ENCODE data around the gene IL4R. TPM values are rescaled to one million over a fixed set of nuclear protein-coding genes. Genes with fewer than 3 reads are reported as not detected.
A peak's percentile ranks its signal among the peaks of the same experiment; 100 is the strongest.

IL4R gene
- total RNA-seq, 1 experiment from 2014 or later, result 75.1 TPM

DNA sequence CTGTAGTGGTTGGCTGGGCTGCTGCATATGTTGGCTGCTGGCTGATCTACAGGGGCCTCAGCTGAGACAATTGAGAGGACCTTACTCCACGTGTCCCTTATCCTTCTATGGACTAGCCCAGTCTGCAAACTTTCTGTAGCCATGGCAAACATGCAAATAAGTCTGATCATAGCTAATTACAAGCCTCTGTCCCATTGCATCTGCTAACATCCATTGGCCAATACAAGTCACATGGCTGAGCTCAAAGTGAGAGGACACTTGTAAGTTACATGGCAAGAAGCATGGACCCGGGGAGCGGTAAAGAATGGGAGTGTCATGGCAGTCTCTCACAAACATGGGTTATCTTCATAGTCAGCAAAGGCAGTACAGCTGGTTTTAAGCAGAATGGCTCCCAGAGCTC is 11.6 kb upstream of the IL4R start:
- Histone ChIP-seq H3K4me3 (no peak overlapping the region), H3K4me1 (peaks cover 4% of the 10 kb centered on the region; the same call in 1 of the 2 replicates), H3K27ac (no peak overlapping the region), H3K27me3 (no peaks in the 10 kb centered on the region), H3K9me3 (replicated peaks) (no peaks in the 10 kb centered on the region), H3K36me3 (no peaks in the 10 kb centered on the region)
- DNase-seq, result no peak

DNA sequence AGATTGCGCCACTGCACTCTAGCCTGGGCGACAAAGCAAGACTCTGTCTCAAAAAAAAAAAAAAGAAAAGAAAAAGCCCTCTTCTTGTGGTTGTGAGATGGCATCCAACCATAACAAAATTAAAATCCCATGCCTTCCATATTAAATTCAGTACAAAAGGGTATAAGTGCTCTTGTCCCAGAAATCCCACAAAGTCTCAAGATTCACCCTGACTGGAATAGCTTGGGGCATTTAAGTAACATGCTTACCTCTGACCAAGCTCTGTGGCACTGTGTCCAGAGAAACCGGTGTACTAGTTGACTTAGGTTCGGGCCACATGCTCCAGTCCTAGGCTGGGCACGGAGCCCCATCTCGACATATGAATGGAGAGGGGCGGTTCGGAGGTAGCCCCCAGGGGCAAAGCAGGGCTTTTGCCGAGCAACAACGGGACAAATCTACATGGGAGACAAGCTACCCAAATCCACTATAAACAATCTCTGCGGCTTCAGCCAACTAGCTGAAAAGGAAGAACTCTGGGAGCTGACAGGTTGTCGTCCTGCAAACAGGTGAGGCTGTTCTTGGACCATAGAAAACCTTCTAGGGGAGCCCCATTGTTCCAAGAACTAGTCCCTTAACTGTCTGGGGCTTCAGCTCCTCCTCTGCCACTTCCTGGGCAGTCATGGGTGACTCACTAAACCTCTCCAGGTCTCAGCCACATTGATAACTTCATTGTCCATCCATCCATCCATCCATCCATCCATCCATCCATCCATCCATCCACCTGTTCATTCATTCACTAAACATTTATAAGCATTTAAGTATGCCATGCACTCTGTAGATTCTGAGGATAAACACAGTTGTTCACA is 10.3 kb upstream of the IL4R start:
- peaks cover 4% of the 10 kb centered on the region; the same call in 1 of the 2 replicates for H3K4me1 ChIP-seq
- H3K36me3 ChIP-seq, result no peaks in the 10 kb centered on the region
- H3K27ac ChIP-seq, result no peak overlapping the region
- no peak for DNase-seq
- no peaks in the 10 kb centered on the region for H3K9me3 ChIP-seq (replicated peaks)
- H3K4me3 ChIP-seq, result no peak overlapping the region
- no peaks in the 10 kb centered on the region for H3K27me3 ChIP-seq

DNA sequence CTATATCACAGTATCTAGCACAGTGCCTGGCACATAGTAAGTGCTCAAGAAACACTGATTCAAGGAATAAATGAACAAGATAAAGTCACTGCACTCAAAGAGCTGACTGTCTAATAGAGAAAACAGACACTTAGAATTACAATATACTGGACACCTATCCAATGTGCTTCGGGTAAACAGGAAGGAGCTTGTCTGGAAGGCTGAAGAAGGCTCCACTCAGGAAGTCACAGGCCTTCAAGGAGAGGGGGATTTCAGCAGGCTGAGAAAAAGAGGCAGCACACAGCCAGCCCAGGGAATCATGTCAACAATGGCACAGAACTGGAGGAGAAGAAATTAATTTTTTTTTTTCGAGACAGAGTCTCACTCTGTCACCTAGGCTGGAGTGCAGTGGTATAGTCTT is 9.7 kb upstream of the IL4R start:
- Histone ChIP-seq H3K36me3 (no peaks in the 10 kb centered on the region), H3K27ac (no peak overlapping the region), H3K27me3 (no peaks in the 10 kb centered on the region), H3K9me3 (replicated peaks) (no peaks in the 10 kb centered on the region), H3K4me3 (no peak overlapping the region), H3K4me1 (peaks cover 4% of the 10 kb centered on the region; the same call in 1 of the 2 replicates)
- DNase-seq, result no peak

DNA sequence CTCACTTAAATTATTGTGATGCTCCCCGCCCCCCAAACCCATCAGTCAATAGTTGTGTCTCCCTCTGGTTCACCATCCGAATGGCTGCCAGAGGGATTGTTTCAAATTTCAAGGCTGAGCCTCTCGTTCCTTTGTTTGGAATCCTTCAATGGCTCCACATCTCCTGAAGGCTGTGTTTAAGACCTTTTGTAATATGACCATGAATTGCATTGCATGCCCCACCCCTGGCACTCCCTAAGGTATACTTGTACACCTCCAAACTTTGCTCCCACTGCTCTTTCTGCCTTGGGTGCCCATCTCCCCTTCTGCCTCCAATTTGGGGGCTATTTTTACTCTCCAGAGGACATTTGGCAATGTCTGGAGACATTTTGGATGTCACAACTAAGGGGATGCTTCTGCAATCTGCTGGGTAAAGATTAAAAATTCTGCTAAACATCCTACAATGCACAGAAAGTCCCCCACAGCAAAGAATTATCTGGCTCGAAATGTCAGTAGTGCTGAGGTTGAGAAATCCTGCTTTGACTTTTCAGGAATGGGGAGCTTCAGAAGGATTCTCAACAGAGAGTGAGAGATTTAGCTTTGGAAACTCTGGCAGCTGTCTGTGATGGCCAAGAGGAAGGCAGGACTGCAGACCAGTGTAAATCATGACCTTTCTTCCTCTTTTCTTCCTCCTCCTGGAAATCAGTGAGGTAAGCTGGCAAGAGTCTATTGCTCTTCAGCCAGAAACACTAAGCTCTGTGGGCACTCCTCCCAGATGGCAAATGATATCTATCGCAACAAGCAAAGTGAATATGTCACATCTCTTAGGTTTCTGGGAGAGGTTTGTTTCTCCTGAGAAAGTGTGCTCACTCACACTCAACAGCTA is 8.7 kb upstream of the IL4R start:
- Histone ChIP-seq H3K36me3 (no peaks in the 10 kb centered on the region), H3K27ac (no peak overlapping the region), H3K4me3 (no peak overlapping the region), H3K4me1 (peaks cover 4% of the 10 kb centered on the region; the same call in 1 of the 2 replicates), H3K9me3 (replicated peaks) (no peaks in the 10 kb centered on the region), H3K27me3 (no peaks in the 10 kb centered on the region)
- DNase-seq, result no peak

- no peaks in the 10 kb centered on the region for H3K36me3 ChIP-seq
- no peak overlapping the region for H3K4me3 ChIP-seq
- H3K9me3 ChIP-seq (replicated peaks), result no peaks in the 10 kb centered on the region
- peaks cover 4% of the 10 kb centered on the region; the same call in 1 of the 2 replicates for H3K4me1 ChIP-seq
- no peak overlapping the region for H3K27ac ChIP-seq
- H3K27me3 ChIP-seq, result no peaks in the 10 kb centered on the region
- DNase-seq, result no peak
Measured at GRCh38 chr16:27305839-27306442, 7.8 kb upstream of the IL4R start.

DNA sequence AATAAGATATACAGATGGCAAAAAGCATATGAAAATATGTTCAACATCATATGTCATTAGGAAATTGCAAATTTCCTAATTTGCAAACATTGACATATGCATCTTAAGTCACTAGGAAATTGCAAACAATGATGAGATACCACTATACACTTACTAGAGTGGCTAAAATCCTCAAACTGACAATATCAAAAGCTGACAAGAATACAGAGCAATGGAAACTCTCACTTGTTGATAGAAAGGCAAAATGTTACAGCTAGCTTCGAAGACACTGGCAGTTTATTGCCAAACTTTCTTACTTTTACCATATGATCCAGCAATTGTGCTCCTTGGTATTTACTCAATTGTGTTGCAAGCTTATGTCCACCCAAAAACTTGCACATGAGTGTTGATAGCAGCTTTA is 5.0 kb upstream of the IL4R start:
- no peak for DNase-seq
- peaks cover 8% of the 10 kb centered on the region for H3K4me1 ChIP-seq

GRCh38 chr16:27310576-27311447 is 3.0 kb upstream of the IL4R start:
- H3K27ac ChIP-seq, result no peak overlapping the region
- no peak overlapping the region for H3K4me3 ChIP-seq
- no peaks in the 10 kb centered on the region for H3K9me3 ChIP-seq (replicated peaks)
- no peaks in the 10 kb centered on the region for H3K27me3 ChIP-seq
- H3K4me1 ChIP-seq, result peaks cover 15% of the 10 kb centered on the region
- no peaks in the 10 kb centered on the region for H3K36me3 ChIP-seq
- DNase-seq, result no peak

More for the DNA sequence above, 5.0 kb upstream of the IL4R start:
- Histone ChIP-seq H3K4me3 (no peak overlapping the region), H3K27me3 (no peaks in the 10 kb centered on the region), H3K9me3 (replicated peaks) (no peaks in the 10 kb centered on the region), H3K36me3 (no peaks in the 10 kb centered on the region), H3K27ac (no peak overlapping the region)

- H3K27ac ChIP-seq, result no peak overlapping the region
- no peaks in the 10 kb centered on the region for H3K9me3 ChIP-seq (replicated peaks)
- no peak overlapping the region for H3K4me3 ChIP-seq
- peak; percentile 34 to 69 for DNase-seq
- no peaks in the 10 kb centered on the region for H3K27me3 ChIP-seq
- H3K36me3 ChIP-seq, result no peaks in the 10 kb centered on the region
- peaks cover 15% of the 10 kb centered on the region for H3K4me1 ChIP-seq
Measured at GRCh38 chr16:27311448-27311830, 2.3 kb upstream of the IL4R start.

- no peak for DNase-seq
- H3K27me3 ChIP-seq, result no peaks in the 10 kb centered on the region
- peaks cover 12% of the 10 kb centered on the region for H3K4me1 ChIP-seq
Measured at GRCh38 chr16:27311897-27312303, 1.9 kb upstream of the IL4R start.

DNA sequence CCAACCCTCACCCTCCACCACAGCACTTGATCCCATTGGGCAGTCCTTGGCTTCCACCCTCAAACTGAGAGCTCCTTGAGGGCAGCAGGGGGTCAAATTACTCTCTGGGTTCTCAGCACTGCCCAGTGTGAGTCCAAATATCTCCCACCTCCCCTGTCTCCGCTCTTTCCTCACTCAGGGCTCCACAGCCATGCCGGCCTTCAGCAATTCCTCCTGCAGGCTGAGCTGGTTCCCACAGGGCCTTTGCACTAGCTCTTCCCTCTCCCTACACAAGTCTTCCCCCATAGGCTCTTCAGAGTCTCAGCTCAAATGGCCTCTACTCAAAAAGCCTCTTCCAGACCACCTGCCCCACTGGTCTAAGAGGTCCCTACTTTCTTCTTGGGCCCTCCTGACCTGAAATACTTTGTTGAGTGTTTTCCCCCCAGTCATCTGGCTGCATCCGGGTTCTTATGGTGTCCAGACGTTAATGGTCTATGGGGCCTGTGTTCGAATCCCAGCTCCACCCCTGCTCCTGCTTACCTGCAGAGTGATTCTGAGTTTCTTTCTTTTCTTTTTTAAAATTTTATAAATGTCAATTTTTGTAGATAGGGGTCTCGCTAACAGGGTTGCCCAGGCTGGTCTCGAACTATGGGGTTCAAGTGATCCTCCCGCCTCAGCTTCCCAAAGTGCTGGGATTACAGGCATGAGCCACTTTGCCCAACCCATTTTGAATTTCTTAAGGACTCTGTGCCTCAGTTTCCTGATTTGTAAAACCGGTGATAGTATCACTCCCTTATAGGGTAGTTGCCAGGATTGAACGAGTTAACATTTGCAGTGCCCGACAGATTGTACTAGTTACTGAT is 973 bp upstream of the IL4R start:
- Histone ChIP-seq H3K4me3 (peak overlapping the region; percentile 84), H3K4me1 (peaks cover 12% of the 10 kb centered on the region; the same call in 1 of the 2 replicates), H3K27me3 (no peaks in the 10 kb centered on the region), H3K36me3 (no peaks in the 10 kb centered on the region), H3K9me3 (replicated peaks) (no peaks in the 10 kb centered on the region), H3K27ac (peak overlapping the region; percentile 93)
- no peak for DNase-seq

More at GRCh38 chr16:27311897-27312303, 1.9 kb upstream of the IL4R start:
- H3K36me3 ChIP-seq, result no peaks in the 10 kb centered on the region
- H3K27ac ChIP-seq, result no peak overlapping the region
- H3K4me3 ChIP-seq, result no peak overlapping the region
- H3K9me3 ChIP-seq (replicated peaks), result no peaks in the 10 kb centered on the region

GRCh38 chr16:27314161-27314723 is 468 bp downstream of the IL4R start:
- no peaks in the 10 kb centered on the region for H3K27me3 ChIP-seq
- peaks cover 22% of the 10 kb centered on the region for H3K4me1 ChIP-seq
- H3K27ac ChIP-seq, result peak overlapping the region; percentile 93
- H3K36me3 ChIP-seq, result peaks cover 9% of the 10 kb centered on the region
- H3K4me3 ChIP-seq, result peak overlapping the region; percentile 84
- DNase-seq, result peak; percentile 83 to 87
- H3K9me3 ChIP-seq (replicated peaks), result no peaks in the 10 kb centered on the region

DNA sequence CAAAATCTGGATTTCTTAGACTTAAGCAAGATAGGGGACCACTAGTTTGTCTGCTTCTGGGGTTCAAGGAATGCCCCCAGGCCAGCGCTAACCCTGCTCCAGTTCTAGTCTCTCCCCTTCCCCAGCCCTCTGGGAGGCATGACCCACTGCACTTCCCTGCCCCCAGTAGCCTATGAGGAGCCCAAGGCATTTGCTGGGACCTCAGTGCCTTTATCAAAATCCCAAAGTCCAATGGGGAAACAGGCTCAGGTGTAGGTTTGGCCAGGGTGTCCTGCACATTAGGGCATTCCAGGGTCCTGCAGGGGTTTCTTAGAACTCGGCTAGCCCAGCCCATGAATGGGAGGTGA is 1.2 kb downstream of the IL4R start:
- H3K36me3 ChIP-seq, result peaks cover 9% of the 10 kb centered on the region
- H3K27me3 ChIP-seq, result no peaks in the 10 kb centered on the region
- H3K4me3 ChIP-seq, result peak overlapping the region; percentile 84
- peaks cover 27% of the 10 kb centered on the region for H3K4me1 ChIP-seq
- DNase-seq, result no peak
- peak overlapping the region; percentile 93 for H3K27ac ChIP-seq
- H3K9me3 ChIP-seq (replicated peaks), result no peaks in the 10 kb centered on the region

- H3K4me1 ChIP-seq, result peaks cover 32% of the 10 kb centered on the region
- no peak for DNase-seq
- no peaks in the 10 kb centered on the region for H3K27me3 ChIP-seq
- peak overlapping the region; percentile 84 for H3K4me3 ChIP-seq
- peaks cover 9% of the 10 kb centered on the region for H3K36me3 ChIP-seq
- no peaks in the 10 kb centered on the region for H3K9me3 ChIP-seq (replicated peaks)
- no peak overlapping the region; the same call in 1 of the 2 replicates for H3K27ac ChIP-seq
Measured at GRCh38 chr16:27315333-27316037, 1.7 kb downstream of the IL4R start.
